Gastroesophageal sphincter (tissue), 4 donors: ENCODE data around the gene BMAL2. TPM values are rescaled to one million over a fixed set of nuclear protein-coding genes. Genes with fewer than 3 reads are reported as not detected.
A peak's percentile ranks its signal among the peaks of the same experiment; 100 is the strongest.

ENCODE experiments used
- ATAC-seq: fragments of 150-250 bp; one replicate; pipeline ENCODE4 v1.9.1; 2016; ENCODE audit warnings: mild to moderate bottlenecking, moderate library complexity
- H3K27ac ChIP-seq, 4 donors: fragments of 200-600 bp; sonication (generic) in 3 of 4; 1 replicate in 3 of 4; 2 replicates in 1 of 4; pipeline ENCODE4 v1.5.1; 2016 to 2019
- H3K27me3 ChIP-seq: fragments of 200-600 bp; sonication (generic); one replicate; pipeline ENCODE4 v1.5.1; 2019
- H3K36me3 ChIP-seq, 2 donors: fragments of 200-600 bp; sonication (generic); one replicate each; pipeline ENCODE4 v1.5.1; 2019; ENCODE audit warnings: control low read depth in 1 of 2
- H3K4me1 ChIP-seq, 3 donors: fragments of 200-600 bp; sonication (generic); 1 replicate in 2 of 3; 2 replicates in 1 of 3; pipeline ENCODE4 v1.5.1; 2016 to 2019; ENCODE audit warnings: control low read depth in 2 of 3
- H3K4me3 ChIP-seq, 2 donors: fragments of 200-600 bp; sonication (generic); one replicate each; pipeline ENCODE4 v1.5.1; 2019; ENCODE audit warnings: mild to moderate bottlenecking in 1 of 2, moderate library complexity in 1 of 2
- H3K9me3 ChIP-seq, 3 donors: fragments of 200-600 bp; sonication (generic); one replicate each; pipeline ENCODE4 v1.5.1; 2017 to 2019; ENCODE audit warnings: control low read depth in 2 of 3
- EP300 ChIP-seq: sonication (generic); formaldehyde crosslinking; IDR thresholded peaks from one replicate; pipeline ENCODE4 v1.6.1; 2017; ENCODE audit warnings: antibody characterized with exemption, mild to moderate bottlenecking
- POLR2A ChIP-seq, 2 donors: fragments of 450-650 bp; IDR thresholded peaks; one replicate each; pipeline ENCODE4 v1.6.1; 2017; ENCODE audit warnings: antibody characterized with exemption in 2 of 2, mild to moderate bottlenecking in 2 of 2, moderate library complexity in 1 of 2
- POLR2AphosphoS5 ChIP-seq: sonication (generic); formaldehyde crosslinking; IDR thresholded peaks from one replicate; pipeline ENCODE4 v1.6.1; 2017; ENCODE audit warnings: antibody characterized with exemption
- WGBS, 2 donors: methylation state at CpG; one replicate each; pipeline ENCODE4 v1.1.5; 2018; ENCODE audit warnings: low coverage in 1 of 2; 5-methylcytosine and 5-hydroxymethylcytosine counted together
- total RNA-seq, 4 donors: library from RNA; depleted of rRNA; stranded (reverse); fragments of >200 nt; gene quantifications; one replicate each; pipeline ENCODE4 v1.1.0, GENCODE V29; 2016
- TF ChIP-seq, protein P1 (sequence below), 4 experiments: fragments of 200-600 bp in 2 of 4; fragments of 450-650 bp in 2 of 4; sonication (generic) in 1 of 4; IDR thresholded peaks; one replicate each; pipeline ENCODE4 v1.5.1; 2017 to 2019; ENCODE audit warnings: antibody characterized with exemption in 4 of 4, mild to moderate bottlenecking in 2 of 4, moderate library complexity in 2 of 4

Gene BMAL2
- total RNA-seq, result 1 to 10 TPM; 3.0 to 8.7 (median 6.0) TPM

- TF ChIP-seq POLR2A (IDR thresholded peaks at IDR 0.05), result peak in 1 of 2 donors; percentile 39
- no peak for TF ChIP-seq POLR2AphosphoS5
- TF ChIP-seq, protein P1, sequence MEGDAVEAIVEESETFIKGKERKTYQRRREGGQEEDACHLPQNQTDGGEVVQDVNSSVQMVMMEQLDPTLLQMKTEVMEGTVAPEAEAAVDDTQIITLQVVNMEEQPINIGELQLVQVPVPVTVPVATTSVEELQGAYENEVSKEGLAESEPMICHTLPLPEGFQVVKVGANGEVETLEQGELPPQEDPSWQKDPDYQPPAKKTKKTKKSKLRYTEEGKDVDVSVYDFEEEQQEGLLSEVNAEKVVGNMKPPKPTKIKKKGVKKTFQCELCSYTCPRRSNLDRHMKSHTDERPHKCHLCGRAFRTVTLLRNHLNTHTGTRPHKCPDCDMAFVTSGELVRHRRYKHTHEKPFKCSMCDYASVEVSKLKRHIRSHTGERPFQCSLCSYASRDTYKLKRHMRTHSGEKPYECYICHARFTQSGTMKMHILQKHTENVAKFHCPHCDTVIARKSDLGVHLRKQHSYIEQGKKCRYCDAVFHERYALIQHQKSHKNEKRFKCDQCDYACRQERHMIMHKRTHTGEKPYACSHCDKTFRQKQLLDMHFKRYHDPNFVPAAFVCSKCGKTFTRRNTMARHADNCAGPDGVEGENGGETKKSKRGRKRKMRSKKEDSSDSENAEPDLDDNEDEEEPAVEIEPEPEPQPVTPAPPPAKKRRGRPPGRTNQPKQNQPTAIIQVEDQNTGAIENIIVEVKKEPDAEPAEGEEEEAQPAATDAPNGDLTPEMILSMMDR (IDR thresholded peaks at IDR 0.05), result no peak
- no CpG with 5 or more reads among the region's 96 CpGs for WGBS, 2 donors
- no peaks in the 10 kb centered on the region for H3K27me3 ChIP-seq
- peak within 1 kb of the TSS in 3 of 4 donors; percentile 15 to 75 (median 54) for H3K27ac ChIP-seq
- no peaks in the 10 kb centered on the region for H3K9me3 ChIP-seq
- H3K4me3 ChIP-seq, result peak within 1 kb of the TSS; percentile 46 to 89
- peaks cover 4 to 28% (median 4%) of the 10 kb centered on the region in 3 donors for H3K4me1 ChIP-seq
- ATAC-seq, result peak; percentile 73
- peaks cover 0 to under 1% of the 10 kb centered on the region in 2 donors for H3K36me3 ChIP-seq
Observed at GRCh38 chr12:27332714-27333402, at the start of gene BMAL2. BMAL2 (plus strand) TSS chr12:27332836; CDS start chr12:27333073, 237 bp downstream.

DNA sequence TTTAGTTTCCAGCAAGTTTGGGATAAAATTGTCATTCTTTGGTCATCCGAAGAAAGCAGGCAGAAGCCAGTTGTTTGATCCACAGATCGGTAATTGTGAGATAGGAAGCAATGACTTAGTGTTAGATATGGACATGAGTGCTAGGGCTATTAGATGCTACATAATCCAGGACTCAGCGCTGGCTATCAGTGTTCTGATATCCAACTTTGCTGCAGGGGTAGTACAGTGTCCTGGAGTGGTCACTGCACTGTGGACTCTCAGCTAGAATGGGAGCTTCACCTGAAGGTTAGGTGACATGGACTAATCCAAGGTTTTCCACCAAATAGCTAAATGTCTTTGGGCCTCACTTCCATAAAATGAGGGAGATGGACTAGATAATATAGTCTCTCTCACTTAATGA, 48.6 kb upstream of the BMAL2 start:
- H3K27ac ChIP-seq, result peak overlapping the region in 3 of 4 donors; percentile 21 to 58 (median 44)
- no peaks in the 10 kb centered on the region for H3K9me3 ChIP-seq
- peaks cover 13 to 72% (median 14%) of the 10 kb centered on the region in 3 donors for H3K4me1 ChIP-seq
- H3K27me3 ChIP-seq, result no peaks in the 10 kb centered on the region
- ATAC-seq, result peak; percentile 19
- no peak overlapping the region for H3K4me3 ChIP-seq
- 82 to 86% methylated on average over 2 to 3 of the region's 3 CpGs for WGBS, 2 donors
- H3K36me3 ChIP-seq, result no peaks in the 10 kb centered on the region
- TF ChIP-seq EP300 (no peak), POLR2A (IDR thresholded peaks at IDR 0.05) (no peak), POLR2AphosphoS5 (no peak)
- TF ChIP-seq, protein P1 (IDR thresholded peaks at IDR 0.05), result no peak

- Histone ChIP-seq H3K9me3 (no peaks in the 10 kb centered on the region), H3K36me3 (no peaks in the 10 kb centered on the region), H3K4me3 (no peak overlapping the region), H3K27me3 (no peaks in the 10 kb centered on the region), H3K27ac (peak overlapping the region in 3 of 4 donors; percentile 21 to 58 (median 44)), H3K4me1 (peaks cover 13 to 72% (median 14%) of the 10 kb centered on the region in 3 donors)
- 42 to 49% methylated on average over 2 of the region's 2 CpGs for WGBS, 2 donors
- TF ChIP-seq POLR2A (IDR thresholded peaks at IDR 0.05) (no peak), POLR2AphosphoS5 (no peak), EP300 (no peak)
- TF ChIP-seq, protein P1 (IDR thresholded peaks at IDR 0.05), result no peak
- ATAC-seq, result no peak
Observed at GRCh38 chr12:27284751-27285150, 47.9 kb upstream of the BMAL2 start.

GRCh38 chr12:27285403-27285802, 47.2 kb upstream of the BMAL2 start:
- peaks cover 11 to 72% (median 13%) of the 10 kb centered on the region in 3 donors for H3K4me1 ChIP-seq
- ATAC-seq, result no peak
- no peak overlapping the region for H3K4me3 ChIP-seq
- H3K27me3 ChIP-seq, result no peaks in the 10 kb centered on the region
- peak overlapping the region; percentile 43 to 61 (median 51) for H3K27ac ChIP-seq
- TF ChIP-seq EP300 (no peak), POLR2A (IDR thresholded peaks at IDR 0.05) (no peak), POLR2AphosphoS5 (no peak)
- TF ChIP-seq, protein P1 (IDR thresholded peaks at IDR 0.05), result no peak
- H3K9me3 ChIP-seq, result no peaks in the 10 kb centered on the region
- 75 to 85% methylated on average over 1 of the region's 1 CpG for WGBS, 2 donors
- no peaks in the 10 kb centered on the region for H3K36me3 ChIP-seq

DNA sequence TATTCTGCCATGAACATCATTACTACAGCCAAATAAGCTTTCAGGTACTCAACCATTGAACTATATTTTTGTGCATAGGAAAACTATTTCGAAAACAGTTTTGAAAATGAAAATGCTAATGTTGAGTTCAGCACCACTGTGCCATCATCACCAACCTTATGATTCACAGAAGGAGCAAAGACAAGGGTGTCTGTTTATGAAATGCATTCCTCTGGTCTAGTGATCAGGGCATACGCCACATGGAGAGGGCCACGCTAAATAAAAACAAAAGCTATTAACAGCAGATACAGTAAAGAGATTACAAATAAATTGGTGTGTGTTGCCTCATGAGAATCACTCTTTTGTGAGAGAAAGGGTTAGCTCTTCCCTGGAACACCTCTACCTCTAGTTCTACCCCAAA, 43.2 kb upstream of the BMAL2 start:
- 46 to 71% methylated on average over 3 of the region's 3 CpGs for WGBS, 2 donors
- no peak overlapping the region for H3K4me3 ChIP-seq
- no peaks in the 10 kb centered on the region for H3K27me3 ChIP-seq
- ATAC-seq, result no peak
- no peaks in the 10 kb centered on the region for H3K9me3 ChIP-seq
- TF ChIP-seq POLR2AphosphoS5 (no peak), EP300 (no peak), POLR2A (IDR thresholded peaks at IDR 0.05) (no peak)
- TF ChIP-seq, protein P1 (IDR thresholded peaks at IDR 0.05), result no peak
- no peaks in the 10 kb centered on the region for H3K36me3 ChIP-seq
- H3K4me1 ChIP-seq, result peaks cover 10 to 79% (median 22%) of the 10 kb centered on the region in 3 donors
- H3K27ac ChIP-seq, result peak overlapping the region in 2 of 4 donors; percentile 11 to 39
